ENCODE data around the gene ITGB3BP.

GRCh38 chr1:63405021-63405420 is 118.0 kb downstream of the ITGB3BP start:
- no peak for TF ChIP-seq CTCF (IDR thresholded peaks at IDR 0.05; ENCODE audit: low read depth, low read length)
- TF ChIP-seq EZH2phosphoT487 (IDR thresholded peaks at IDR 0.05; ENCODE audit: low read depth) = no peak
